ENCODE data around the gene MRPL28.
"Not testable (repeated sequence)": the region's sequence is repeated elsewhere in the genome, so short reads cannot be mapped to it uniquely, and the experiment has no call there.

Gene MRPL28

GRCh38 chr16:373020-373598 lies 2.8 kb upstream of the MRPL28 start:
- DNase-seq = no peak

DNA sequence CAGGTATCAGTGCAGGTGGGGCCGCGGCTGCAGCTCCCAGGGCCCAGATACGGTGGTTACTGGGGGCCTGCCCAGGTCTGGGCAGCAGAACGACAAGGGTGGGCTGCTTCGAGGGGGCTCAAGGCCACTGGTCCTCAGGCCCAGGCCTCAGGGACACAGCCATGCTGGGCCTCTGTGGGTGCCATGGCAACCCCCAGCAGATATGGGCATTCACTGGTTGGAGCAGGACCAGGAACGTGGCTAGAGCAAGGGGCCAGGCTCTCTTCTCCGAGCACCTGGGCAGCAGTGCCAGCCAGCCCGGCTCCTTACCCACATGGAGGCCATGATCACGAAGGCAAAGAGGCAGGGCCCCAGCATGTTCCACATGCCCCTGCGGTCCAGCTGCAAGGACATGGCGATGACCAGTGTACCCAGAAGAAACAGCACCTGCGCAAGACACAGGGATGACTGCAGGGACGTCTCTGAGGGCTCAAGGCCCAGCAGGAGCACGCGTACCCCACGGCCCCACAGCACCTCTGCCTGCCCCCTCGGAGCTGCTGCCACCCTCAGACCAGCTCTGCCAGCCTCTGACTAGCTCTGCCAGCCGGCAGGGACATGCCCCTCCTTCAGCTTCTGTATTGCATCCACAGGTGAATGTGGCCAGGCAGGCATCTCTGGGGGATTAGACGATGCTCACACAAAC lies 2.1 kb upstream of the MRPL28 start:
- no peak for DNase-seq

DNA sequence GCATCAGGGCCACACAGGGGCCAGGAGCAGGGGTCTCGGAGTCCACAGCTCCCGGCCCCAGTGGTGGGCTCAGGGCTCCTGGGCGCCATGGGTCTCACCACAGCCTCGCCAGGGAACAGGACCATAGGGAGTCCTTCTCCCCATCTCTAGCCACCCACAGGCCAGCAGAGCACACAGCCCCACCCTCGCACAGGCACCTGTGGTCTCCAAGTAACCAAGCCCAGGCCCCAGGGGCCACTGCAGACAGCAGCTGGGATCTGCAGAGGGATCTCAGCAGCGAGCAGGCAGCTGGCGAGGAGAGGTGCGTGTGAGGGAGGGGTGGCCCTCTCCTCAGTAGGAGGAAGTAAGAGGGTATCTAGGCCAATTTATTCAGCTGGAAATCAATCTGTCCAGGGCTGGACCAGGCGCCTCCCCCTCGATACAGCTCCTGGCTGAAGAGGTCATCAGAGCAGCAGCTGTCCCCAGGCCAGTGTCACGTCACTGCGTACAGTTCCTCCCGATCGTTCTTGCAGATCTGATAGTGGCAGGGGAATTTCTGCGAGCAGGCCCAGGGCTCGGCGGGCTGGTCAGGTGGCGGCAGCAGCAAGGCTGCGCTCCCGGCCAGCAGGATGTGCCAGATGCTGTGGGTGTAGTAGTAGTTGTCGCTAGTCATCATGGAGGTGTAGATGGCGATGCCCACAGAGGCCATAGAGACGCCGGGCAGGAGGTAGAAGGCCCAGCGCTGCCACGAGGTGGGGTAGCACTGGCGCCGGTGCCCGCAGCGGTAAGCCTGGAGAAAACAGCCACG lies 1.4 kb upstream of the MRPL28 start:
- DNase-seq = no peak

- no peak for DNase-seq
Observed at GRCh38 chr16:370979-371514, 709 bp upstream of the MRPL28 start.

DNA sequence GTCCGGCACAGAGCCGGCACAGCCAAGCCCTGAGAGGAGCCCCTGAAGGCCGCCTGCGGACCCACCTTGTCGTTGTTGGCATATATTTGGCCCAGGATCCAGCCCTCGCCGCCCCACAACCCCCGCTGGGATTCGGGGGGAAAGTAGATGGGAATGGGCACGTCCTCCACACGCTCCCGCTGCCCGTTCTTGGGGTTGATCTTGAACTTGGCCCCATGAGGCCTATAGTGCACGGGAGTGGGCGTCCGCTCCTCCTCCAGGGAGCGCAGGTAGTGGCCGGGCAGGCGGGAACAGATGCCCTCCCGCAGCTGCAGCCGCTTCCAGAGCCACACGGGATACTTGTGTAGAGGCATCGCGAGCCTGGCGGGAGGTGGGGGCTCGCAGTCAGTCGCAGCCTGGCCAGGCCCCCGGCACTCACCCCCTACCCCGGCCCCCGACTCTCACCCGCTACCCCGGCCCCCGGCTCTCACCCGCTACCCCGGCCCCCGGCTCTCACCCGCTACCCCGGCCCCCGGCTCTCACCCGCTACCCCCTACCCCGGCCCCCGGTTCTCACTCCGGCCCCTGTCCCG lies 387 bp downstream of the MRPL28 start:
- DNase-seq = no peak

GRCh38 chr16:369275-369865 lies 968 bp downstream of the MRPL28 start:
- DNase-seq = no peak

- DNase-seq = no peak
Observed at GRCh38 chr16:368388-369158, 1.8 kb downstream of the MRPL28 start.

DNA sequence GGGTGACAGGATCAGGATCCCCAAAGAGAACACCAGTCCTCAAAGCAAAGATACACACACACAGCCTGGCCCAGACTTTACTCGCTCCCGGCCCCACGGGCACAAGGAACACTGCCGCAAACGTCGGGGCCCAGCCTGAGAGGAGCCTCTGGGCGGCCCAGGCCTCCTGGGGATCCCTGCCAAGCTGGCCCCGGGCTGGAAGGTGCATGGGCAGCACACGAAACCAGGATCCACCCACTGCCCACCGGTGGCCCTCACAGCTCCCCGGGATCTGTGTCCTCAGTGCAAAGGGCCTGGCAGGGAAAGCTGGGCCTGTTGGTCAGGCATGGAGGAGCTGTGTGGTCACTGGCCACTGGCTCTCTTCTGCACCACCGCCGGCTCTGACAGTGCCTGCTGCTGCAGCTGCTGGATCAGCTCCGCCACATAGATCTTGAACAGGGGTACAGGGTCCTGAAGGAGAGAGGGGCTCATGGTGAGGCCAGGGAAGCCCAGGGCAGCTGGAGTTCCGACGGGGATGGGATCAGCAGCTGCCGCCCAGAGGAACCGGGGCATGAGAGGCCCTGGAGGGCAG lies 2.9 kb downstream of the MRPL28 start:
- DNase-seq = no peak

DNA sequence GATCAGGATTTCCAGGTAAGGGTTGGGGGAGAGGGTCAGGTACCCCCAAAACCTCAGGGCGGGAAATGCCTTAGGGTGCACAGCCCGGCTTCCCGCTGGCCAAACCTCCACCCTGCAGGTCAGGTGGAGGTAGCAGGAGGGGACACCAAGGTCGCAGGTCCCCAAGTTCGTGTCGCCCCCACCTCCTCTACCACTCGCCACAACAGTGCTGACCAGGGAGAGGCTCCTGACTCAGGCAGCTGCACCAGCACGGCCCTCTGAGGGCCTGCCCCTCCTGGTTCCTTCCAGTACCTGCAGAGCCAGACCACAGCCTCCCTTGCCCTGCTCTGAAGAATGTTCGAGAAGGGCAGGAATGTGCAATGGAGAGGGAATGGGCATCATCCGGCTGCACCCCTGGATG lies 3.9 kb downstream of the MRPL28 start:
- DNase-seq = no peak

- no peak for DNase-seq
Observed at GRCh38 chr16:364595-365491, 5.5 kb downstream of the MRPL28 start.

- DNase-seq = no peak
Observed at GRCh38 chr16:363766-364490, 6.4 kb downstream of the MRPL28 start.

- DNase-seq = no peak
Observed at GRCh38 chr16:363110-363765, 7.1 kb downstream of the MRPL28 start.

DNA sequence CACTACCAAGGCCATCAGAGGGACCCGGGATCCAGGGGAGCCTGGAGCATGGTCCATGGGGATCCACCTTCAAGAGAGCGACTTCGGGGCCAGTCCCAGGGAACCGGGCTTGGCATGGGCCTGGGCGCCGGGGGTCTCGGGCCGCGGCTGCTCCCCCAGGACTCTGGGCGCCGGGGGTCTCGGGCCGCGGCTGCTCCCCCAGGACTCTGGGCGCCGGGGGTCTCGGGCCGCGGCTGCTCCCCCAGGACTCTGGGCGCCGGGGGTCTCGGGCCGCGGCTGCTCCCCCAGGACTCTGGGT lies 7.7 kb downstream of the MRPL28 start:
- not testable (repeated sequence) for DNase-seq

GRCh38 chr16:361872-362701 lies 8.3 kb downstream of the MRPL28 start:
- peak; percentile 54 for DNase-seq

DNA sequence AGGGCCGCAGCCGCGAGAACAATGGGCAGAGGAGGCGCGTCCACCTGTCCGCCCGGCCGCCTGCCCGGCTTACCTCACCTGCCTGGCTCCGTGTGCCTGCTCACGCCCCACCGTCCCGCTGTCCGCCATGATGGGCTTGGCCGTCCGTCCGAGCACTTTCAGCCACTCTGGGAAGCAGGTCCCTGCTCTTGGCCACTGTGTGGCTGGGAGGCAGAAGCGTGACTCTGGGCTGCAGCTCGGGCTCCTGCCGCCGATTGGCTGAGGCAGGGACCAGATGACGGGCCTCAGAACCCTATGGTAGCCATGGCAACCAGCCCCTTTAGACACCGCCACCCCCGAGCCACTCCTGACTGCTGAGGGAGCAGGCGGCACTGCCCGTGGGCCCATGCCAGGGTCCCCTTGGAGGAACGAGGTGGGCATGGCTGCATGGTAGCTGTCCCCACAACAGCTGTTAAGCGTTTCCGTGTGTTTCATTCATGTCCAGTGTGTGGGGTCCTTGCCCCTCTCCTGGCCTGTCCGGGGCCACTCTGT lies 8.9 kb downstream of the MRPL28 start:
- DNase-seq = no peak

DNA sequence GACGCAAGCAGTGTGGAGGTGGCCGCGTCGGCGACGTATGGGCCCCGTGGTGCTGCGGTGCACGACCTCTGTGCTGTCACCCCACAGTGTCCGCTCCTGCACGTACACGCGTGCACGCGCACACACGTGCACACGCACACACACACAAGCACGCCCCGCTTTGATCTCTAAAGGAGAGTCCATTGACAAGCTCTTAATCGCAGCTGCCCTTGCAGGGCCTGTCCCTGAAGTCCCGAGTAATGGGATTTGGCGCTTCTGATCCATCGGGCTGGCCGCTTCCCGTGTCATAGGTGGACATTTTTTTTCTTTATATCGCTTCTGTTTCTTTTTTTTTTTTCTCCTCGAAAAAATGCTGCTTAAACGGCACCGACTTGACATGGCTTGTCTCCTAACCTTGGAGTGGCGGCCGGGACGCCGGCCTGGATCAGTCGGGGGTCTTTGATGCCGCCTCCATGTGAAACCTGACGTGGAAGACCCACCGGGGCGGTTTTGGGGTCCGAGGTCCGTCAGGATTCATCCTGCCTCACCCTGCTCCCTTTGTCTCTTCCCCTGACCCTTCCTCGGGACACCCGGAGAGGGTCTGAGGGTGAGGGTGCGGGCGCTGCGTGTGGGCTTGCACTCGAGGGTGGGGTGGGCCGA lies 9.5 kb downstream of the MRPL28 start:
- no peak for DNase-seq

- no peak for DNase-seq
Observed at GRCh38 chr16:359871-360697, 10.3 kb downstream of the MRPL28 start.

Data from NCI-H1694 treated with DMSO at 0.1 percent for 48 hours (cell line).